ENCODE data around the gene RNF114.
A peak's percentile ranks its signal among the peaks of the same experiment; 100 is the strongest.

The RNF114 gene

GRCh38 chr20:49918446-49918845 is 17.8 kb upstream of the RNF114 start:
- DNase-seq (ENCODE audit: low read depth): no peak
- no peak overlapping the region for H3K4me3 ChIP-seq (ENCODE audit: control insufficient read depth, low read depth, low read length)
- no peak for TF ChIP-seq CTCF (conservative IDR thresholded peaks at IDR 0.05; ENCODE audit: control insufficient read depth, insufficient read depth, low read depth, low read length)

- DNase-seq (ENCODE audit: low read depth): no peak
- no peak overlapping the region for H3K4me3 ChIP-seq (ENCODE audit: control insufficient read depth, low read depth, low read length)
- no peak for TF ChIP-seq CTCF (conservative IDR thresholded peaks at IDR 0.05; ENCODE audit: control insufficient read depth, insufficient read depth, low read depth, low read length)
Observed at GRCh38 chr20:49919009-49919408, 17.2 kb upstream of the RNF114 start.

- TF ChIP-seq CTCF (conservative IDR thresholded peaks at IDR 0.05; ENCODE audit: control insufficient read depth, insufficient read depth, low read depth, low read length): no peak
- DNase-seq (ENCODE audit: low read depth): no peak
- no peak overlapping the region for H3K4me3 ChIP-seq (ENCODE audit: control insufficient read depth, low read depth, low read length)
Observed at GRCh38 chr20:49919461-49919860, 16.7 kb upstream of the RNF114 start.

DNA sequence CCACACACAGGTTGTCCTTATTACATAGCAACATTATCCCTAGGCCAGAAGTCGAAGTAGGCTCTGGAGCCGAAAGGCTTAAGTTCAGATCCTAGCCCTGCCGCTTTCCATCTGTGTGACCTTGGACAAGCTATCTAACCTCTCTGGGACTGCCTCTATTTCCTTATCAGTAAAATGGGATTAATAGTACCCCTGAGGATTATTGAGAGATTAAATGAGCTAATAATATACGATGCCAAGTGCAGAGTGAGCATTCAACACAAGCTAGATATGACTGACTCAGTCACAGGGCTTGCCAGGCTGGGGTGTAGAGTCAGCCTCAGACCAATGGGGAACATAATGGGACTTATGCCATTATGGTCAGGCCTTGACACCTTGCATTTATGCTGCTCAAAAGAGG is 11.9 kb upstream of the RNF114 start:
- no peak overlapping the region for H3K4me3 ChIP-seq (ENCODE audit: control insufficient read depth, low read depth, low read length)
- no peak for DNase-seq (ENCODE audit: low read depth)
- no peak for TF ChIP-seq CTCF (conservative IDR thresholded peaks at IDR 0.05; ENCODE audit: control insufficient read depth, insufficient read depth, low read depth, low read length)

DNA sequence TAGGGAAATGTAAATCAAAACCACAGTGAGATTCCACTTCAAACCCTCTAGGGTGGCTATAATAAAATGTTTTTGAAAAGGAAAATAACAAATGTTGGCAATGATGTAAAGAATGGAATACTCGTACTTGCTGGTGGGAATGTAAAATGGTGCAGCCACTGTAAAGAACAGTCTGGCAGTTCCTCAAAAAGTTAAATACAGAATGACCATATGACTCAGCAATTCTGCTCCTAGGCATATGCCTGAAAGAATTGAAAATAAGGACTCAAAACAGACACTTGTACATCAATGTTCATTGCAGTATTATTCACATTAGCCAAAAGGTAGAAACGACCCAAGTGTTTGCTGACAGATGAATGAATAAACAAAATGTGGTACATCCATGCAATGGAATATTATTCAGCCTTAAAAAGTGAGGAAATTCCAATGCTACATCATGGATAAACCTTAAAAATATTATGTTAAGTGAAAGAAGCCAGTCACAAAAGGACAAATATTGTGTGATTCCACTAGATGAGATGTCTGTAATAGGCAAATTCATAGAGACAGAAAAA is 10.2 kb upstream of the RNF114 start:
- no peak for TF ChIP-seq CTCF (conservative IDR thresholded peaks at IDR 0.05; ENCODE audit: control insufficient read depth, insufficient read depth, low read depth, low read length)
- DNase-seq (ENCODE audit: low read depth): no peak
- no peak overlapping the region for H3K4me3 ChIP-seq (ENCODE audit: control insufficient read depth, low read depth, low read length)

- DNase-seq (ENCODE audit: low read depth): peak; percentile 84
- peak; percentile 90 for TF ChIP-seq CTCF (conservative IDR thresholded peaks at IDR 0.05; ENCODE audit: control insufficient read depth, insufficient read depth, low read depth, low read length)
- no peak overlapping the region for H3K4me3 ChIP-seq (ENCODE audit: control insufficient read depth, low read depth, low read length)
Observed at GRCh38 chr20:49928411-49929141, 7.6 kb upstream of the RNF114 start.
